ENCODE measurements around the gene LAMA1.

LAMA1 gene

DNA sequence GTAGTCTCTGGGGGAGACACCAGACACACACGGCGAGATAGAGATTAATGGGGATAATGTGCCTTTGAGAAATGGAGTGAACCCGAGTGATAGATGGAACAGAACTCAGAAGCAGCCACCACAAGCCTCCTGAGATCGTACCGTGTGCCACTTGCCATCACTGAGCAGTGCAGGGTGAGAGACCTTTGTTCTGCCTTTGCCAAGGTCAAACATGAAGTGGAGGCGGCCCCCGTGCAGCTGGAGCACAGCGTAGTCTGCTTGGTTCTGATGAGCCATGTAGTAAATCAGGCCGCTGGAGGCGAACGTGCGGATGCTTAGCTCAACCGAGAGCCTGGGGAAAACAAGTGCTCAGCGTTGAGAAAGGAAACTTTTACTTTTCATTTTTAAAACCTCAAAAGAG lies 167.0 kb downstream of the LAMA1 start:
- TF ChIP-seq, protein P1, sequence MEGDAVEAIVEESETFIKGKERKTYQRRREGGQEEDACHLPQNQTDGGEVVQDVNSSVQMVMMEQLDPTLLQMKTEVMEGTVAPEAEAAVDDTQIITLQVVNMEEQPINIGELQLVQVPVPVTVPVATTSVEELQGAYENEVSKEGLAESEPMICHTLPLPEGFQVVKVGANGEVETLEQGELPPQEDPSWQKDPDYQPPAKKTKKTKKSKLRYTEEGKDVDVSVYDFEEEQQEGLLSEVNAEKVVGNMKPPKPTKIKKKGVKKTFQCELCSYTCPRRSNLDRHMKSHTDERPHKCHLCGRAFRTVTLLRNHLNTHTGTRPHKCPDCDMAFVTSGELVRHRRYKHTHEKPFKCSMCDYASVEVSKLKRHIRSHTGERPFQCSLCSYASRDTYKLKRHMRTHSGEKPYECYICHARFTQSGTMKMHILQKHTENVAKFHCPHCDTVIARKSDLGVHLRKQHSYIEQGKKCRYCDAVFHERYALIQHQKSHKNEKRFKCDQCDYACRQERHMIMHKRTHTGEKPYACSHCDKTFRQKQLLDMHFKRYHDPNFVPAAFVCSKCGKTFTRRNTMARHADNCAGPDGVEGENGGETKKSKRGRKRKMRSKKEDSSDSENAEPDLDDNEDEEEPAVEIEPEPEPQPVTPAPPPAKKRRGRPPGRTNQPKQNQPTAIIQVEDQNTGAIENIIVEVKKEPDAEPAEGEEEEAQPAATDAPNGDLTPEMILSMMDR (IDR thresholded peaks at IDR 0.05; ENCODE audit: extremely low read depth, missing control alignments), result no peak
- DNase-seq (ENCODE audit: low spot score), result no peak

DNA sequence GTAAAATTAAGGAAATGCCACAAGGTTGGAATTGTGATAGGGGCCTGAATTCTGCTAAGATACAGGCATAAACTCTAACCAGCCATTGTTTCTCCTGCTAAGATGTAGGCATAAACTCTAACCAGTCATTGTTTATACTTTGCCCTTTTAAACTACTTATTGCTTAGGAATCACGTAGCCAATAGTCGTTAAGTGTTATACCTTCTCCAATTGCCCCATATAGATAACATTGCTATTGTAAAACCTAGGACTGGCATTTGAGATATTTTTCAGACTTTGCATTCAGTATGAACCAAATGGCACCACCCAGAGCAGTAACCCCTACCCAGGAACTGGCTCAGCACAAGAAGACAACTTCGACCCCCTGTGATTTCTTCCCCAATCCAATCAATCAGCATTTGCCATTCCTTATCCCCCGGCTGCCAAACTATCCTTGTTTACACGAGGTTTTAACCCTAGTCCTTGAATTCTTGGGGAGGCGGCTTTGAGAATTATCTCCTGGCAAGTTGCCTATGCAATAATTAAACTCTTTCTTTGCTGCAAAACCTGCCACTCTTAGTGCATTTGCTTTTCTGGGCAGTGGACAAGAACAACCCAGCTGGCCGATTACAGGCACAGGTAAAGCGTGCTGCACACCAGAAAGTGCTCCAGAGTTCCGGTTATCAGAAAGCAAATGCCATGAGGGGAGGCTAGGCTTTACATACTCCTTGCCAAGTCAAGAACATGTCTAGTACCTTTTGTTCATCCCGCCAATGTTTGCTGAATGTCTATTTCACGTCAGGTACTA lies 167.6 kb downstream of the LAMA1 start:
- TF ChIP-seq, protein P1 (IDR thresholded peaks at IDR 0.05; ENCODE audit: extremely low read depth, missing control alignments), result no peak
- no peak for DNase-seq (ENCODE audit: low spot score)

DNA sequence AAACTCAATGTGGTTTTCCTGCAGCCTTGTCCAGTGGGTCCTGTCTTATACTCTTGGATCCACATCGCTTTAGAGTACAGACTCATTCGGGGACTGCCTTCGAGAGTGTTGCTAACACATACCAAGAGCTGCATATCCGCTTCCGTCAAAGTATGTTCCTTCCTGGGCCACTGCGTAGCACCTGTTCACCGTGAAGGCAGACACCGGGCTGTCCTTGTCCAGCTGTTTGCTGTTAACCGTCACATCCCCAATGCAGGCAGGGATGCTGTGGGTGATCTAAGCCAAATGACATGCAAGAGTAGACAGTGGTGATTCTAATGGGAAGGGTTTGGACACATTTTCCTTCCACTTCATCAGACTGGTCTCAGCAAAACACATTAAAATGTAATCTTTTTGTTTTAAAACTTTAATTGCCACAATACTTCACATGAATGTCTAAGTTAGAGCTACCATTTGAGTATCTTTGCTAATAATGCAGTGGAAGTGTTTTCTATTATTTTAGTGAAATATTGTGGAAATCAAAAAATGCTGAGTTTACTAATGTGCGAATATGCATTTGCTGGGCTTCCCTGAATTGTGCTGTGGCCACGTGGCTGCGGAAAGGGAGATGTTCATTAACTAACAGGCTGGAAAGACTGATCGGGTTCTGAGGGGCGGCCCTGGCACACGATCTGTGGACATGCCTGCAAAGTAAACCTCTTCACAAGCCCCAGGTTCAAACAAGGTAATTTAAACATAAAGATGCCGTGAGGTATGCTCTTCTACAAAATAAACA lies 169.1 kb downstream of the LAMA1 start:
- TF ChIP-seq, protein P1 (IDR thresholded peaks at IDR 0.05; ENCODE audit: extremely low read depth, missing control alignments), result no peak
- DNase-seq (ENCODE audit: low spot score), result no peak

DNA sequence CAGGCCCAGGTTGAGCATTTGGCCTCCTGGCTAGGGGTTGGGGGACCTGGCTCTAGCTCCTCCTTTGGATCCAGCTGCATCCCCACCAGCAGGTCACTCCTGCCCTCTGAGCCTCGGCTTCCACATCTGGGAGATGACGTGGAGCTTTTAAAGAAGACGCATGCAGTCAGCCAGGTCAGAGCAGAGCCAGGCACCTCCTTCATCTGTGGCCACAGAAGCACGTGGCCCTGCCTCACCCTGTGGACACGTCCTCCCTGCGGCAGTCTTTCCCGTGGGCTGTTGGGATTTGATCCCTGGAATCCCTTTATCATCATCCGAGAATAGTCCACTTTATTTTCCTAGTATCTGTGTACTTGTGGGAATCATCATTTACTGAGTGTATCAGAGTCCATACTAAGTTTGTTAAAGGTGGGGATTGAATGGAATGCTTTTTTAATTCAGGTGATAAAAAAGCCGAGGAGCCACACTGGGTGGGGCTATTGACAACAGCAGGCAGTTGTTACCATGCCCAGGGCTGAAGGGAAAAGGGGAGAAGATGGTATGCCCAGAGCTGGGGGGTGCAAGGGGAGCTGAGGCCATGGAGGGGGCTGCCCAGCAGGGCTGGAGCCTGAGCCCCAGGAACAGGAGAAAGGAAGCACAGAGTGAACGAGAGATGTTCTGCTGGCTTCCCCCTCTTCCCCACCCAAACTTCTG lies 170.1 kb downstream of the LAMA1 start:
- TF ChIP-seq, protein P1 (IDR thresholded peaks at IDR 0.05; ENCODE audit: extremely low read depth, missing control alignments), result no peak
- no peak for DNase-seq (ENCODE audit: low spot score)

DNA sequence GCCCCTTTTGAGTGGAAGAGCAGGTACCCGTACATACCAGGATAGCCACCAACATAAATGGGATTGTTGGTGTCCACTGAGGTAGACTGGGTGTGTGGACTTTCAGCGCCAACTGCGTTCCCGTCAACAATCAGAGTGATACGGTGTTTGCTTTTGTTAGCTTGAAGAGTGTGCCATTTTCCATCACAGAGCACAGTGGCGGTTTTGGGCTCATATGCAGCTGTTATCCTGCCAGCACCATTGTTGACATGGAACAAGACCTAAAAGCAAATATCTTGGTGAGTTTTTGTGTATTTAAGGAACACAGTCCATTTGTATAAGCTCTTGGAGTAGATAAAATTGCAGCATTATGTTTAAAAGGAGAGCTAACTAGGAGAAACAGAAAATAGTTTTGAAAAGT lies 174.5 kb downstream of the LAMA1 start:
- DNase-seq (ENCODE audit: low spot score), result no peak
- TF ChIP-seq, protein P1 (IDR thresholded peaks at IDR 0.05; ENCODE audit: extremely low read depth, missing control alignments), result no peak

DNA sequence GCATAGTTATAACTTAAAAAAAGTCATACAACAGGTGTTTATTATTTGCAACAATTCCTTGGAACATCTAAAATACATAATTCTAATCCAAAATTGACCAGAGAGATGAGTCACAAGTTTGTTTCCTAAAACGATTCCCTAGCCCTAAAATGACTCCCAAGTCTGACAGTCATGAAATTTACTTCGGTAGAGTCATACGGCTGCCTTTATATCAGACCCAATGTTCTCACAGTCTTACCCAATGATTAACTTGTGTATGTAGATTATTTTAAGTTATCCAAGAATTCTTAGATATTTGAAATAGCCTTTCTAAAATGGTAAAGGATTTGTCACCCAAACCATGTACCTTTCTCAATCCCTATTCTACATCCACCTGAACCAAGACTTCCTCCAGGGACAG lies 174.9 kb downstream of the LAMA1 start:
- TF ChIP-seq, protein P1 (IDR thresholded peaks at IDR 0.05; ENCODE audit: extremely low read depth, missing control alignments), result no peak

DNA sequence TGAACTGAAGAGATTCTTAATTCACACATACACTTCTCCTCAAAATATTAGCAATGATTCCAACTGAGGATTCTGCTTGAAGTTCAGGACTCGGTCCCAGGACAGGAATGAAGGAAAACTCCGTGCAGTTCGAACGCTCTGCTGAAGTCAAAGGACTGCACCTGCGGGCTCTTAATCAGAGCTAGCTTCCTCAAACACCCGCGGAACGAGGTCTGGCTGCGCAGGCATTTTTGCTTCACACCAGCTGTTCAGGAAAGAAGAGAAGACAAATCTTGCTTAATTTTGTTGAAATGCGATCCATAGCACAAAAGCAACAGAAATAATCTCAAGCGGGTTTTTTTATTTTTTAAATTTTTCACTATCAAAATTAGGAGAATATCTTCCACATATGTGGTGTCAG lies 175.6 kb downstream of the LAMA1 start:
- no peak for DNase-seq (ENCODE audit: low spot score)
- TF ChIP-seq, protein P1 (IDR thresholded peaks at IDR 0.05; ENCODE audit: extremely low read depth, missing control alignments), result no peak

More for the DNA sequence above, 174.9 kb downstream of the LAMA1 start:
- no peak for DNase-seq (ENCODE audit: low spot score)
